Fibroblast of villous mesenchyme (primary cell): ENCODE results near the gene PRR7. TPM values are rescaled to one million over a fixed set of nuclear protein-coding genes. Genes with fewer than 3 reads are reported as not detected.

ENCODE experiments used
- DNase-seq: peaks from one replicate; pipeline ENCODE4 v3.0.0-alpha.2; 2010; ENCODE audit warnings: low read depth
- H3K4me3 ChIP-seq: 2 replicates; pipeline ENCODE4 v1.5.1; 2011; ENCODE audit warnings: low read depth, mild to moderate bottlenecking, low read length
- total RNA-seq: library from RNA; depleted of rRNA; stranded (reverse); fragments of >200 nt; gene quantifications from 2 replicates; pipeline ENCODE4 v1.2.3, GENCODE V29; 2012
- TF ChIP-seq, protein P1 (sequence below): IDR thresholded peaks from 2 replicates; pipeline ENCODE4 v1.5.1; 2012; ENCODE audit warnings: low read depth, mild to moderate bottlenecking, low read length; ENCODE audit not compliant: insufficient read depth

Gene PRR7
- total RNA-seq, 1 donor, result 4.7 TPM

DNA sequence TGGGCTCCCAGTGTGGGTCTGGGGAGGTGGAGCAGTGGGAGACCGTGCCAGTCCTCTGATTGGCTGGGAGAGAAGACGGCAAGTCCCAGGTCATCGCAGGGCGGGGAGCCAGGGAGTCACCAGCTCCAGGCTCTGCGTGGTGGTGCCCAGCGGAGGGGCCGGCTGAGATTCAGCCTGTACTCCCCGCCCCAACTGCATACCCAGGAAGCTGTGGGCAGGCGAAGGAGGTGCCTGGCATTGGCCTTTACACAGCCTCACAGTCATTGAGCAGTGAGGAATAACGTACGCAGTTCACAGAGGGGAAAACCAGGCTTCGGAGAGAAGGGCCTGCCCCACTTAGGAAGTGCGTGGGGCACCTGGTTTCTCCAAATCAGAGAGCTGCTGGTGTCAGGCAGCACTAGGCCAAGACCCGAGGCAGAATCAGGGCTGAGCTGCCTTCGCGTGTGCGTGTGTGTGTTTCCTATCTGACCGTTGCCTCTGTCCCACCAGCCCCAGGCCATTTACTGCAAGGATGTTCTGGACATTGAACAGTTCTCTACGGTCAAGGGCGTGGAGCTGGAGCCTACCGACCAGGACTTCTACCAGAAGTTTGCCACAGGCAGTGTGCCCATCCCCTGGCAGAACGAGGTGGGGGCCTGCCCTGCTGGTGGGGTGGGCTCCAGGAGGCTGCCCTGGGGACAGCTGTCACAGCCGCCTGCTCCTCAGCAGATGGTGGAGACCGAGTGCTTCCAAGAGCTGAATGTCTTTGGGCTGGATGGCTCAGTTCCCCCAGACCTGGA is 6.2 kb upstream of the PRR7 start:
- H3K4me3 ChIP-seq, result no peak overlapping the region
- DNase-seq, result no peak
- TF ChIP-seq, protein P1, sequence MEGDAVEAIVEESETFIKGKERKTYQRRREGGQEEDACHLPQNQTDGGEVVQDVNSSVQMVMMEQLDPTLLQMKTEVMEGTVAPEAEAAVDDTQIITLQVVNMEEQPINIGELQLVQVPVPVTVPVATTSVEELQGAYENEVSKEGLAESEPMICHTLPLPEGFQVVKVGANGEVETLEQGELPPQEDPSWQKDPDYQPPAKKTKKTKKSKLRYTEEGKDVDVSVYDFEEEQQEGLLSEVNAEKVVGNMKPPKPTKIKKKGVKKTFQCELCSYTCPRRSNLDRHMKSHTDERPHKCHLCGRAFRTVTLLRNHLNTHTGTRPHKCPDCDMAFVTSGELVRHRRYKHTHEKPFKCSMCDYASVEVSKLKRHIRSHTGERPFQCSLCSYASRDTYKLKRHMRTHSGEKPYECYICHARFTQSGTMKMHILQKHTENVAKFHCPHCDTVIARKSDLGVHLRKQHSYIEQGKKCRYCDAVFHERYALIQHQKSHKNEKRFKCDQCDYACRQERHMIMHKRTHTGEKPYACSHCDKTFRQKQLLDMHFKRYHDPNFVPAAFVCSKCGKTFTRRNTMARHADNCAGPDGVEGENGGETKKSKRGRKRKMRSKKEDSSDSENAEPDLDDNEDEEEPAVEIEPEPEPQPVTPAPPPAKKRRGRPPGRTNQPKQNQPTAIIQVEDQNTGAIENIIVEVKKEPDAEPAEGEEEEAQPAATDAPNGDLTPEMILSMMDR, result no peak

DNA sequence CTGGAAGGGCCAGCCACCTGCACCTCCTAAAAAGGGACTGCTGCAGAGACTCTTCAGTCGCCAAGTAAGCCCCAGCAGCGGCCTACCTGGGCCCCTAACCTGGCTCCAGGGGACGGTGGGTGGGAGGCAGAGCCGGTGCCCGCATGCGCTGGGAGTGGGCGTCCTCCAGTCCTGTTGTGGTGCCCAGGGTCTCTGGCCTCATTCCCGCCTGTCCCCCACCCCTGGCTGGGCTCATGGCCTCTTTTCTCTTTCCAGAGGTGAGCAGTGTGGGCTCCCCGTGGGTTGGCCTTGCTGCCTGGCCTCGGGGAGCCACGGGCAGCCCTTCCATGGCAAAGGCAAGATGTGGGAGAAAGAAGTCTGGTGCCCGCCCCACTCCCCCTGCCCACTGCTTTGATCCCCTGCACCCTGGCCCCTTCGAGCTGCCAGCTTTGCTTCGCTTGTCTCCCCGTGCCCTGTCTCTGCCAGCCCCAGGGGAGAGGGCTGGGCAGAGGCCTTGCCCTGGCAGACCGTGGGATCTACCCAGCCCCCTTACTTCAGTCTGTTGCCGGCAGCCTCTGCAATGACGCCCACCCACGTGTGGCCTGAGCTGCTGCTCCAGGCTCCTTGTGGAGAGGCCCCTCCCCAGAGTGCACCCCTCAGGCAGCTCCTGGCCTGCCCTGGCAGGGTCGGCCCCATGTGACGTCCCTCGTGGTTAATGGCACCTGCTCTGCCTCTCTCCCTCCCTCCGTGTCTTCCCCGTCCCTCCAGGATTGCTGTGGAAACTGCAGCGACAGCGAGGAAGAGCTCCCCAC is 5.4 kb upstream of the PRR7 start:
- H3K4me3 ChIP-seq, result no peak overlapping the region
- TF ChIP-seq, protein P1, result no peak
- no peak for DNase-seq

DNA sequence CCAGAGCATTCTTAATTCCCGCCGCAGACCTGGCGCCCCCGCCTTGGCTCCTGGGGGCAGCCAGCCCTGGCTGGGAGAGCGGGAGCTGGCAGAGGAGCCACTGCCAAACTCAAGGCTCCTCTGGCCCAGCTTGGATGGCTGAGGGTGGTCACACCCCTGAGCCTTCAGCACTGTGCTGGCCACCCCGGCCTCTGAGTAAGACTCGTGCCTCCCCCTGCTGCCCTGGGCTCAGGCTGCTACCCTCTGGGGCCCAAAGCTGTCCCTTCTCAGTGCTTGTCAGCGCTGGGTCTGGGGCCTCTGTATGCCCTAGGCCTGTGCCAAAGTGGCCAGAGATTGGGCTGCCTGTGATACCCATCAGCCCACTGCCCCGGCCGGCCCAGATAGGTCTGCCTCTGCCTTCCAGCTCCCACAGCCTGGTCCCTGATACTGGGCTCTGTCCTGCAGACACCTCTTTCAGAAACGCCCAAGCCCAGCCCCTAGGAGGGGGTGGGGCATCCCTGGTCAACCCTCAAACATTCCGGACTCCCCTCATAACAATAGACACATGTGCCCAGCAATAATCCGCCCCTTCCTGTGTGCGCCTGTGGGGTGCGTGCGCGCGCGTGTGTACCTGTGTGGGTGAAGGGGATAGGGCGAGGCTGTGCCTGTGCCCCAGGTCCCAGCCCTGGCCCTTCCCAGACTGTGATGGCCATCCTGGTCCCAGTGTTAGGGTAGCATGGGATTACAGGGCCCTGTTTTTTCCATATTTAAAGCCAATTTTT is 4.4 kb upstream of the PRR7 start:
- DNase-seq, result no peak
- TF ChIP-seq, protein P1, result no peak

DNA sequence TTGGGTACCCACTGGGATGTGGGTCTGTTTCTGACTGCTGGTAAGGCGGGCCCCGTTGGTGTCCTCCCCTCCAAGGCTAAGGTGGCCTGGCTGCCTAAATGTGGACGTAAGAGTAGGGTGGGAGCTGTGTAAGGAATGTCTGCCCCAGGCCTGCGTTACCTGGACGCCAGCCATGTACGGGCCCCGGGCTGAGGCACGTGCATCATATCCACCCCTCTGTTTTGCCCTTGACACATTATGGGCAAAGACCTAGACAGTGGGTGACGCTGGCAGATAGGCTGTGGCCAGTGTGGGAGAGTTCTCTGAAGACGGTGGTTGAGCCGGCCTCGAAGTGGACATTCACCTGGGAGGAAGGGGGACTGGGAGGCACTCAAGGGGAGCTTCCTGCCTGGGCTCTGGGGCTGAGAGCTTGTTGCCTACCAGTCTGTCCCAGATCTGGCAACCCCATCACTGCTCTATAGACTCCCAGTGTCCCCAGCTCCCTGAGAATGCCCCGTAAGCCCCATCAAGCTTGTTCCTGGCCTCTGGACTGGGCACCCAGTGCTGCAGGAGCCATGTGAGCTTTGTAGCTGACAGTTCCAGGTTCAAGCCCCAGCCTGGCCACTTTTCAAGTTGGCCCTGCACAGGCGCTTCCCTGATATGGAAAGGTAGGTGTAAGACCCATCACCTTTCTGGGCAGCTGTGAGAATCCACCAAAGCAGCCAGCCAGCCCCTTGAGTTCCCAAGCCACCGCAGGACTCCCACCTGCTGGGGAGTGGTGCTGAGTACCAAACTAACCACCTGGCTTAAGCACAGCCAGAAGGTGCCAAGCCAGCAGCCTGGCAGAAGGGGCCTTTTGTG is 3.2 kb upstream of the PRR7 start:
- no peak overlapping the region for H3K4me3 ChIP-seq
- no peak for DNase-seq
- TF ChIP-seq, protein P1, result no peak

More for the DNA sequence above, 4.4 kb upstream of the PRR7 start:
- H3K4me3 ChIP-seq, result no peak overlapping the region

DNA sequence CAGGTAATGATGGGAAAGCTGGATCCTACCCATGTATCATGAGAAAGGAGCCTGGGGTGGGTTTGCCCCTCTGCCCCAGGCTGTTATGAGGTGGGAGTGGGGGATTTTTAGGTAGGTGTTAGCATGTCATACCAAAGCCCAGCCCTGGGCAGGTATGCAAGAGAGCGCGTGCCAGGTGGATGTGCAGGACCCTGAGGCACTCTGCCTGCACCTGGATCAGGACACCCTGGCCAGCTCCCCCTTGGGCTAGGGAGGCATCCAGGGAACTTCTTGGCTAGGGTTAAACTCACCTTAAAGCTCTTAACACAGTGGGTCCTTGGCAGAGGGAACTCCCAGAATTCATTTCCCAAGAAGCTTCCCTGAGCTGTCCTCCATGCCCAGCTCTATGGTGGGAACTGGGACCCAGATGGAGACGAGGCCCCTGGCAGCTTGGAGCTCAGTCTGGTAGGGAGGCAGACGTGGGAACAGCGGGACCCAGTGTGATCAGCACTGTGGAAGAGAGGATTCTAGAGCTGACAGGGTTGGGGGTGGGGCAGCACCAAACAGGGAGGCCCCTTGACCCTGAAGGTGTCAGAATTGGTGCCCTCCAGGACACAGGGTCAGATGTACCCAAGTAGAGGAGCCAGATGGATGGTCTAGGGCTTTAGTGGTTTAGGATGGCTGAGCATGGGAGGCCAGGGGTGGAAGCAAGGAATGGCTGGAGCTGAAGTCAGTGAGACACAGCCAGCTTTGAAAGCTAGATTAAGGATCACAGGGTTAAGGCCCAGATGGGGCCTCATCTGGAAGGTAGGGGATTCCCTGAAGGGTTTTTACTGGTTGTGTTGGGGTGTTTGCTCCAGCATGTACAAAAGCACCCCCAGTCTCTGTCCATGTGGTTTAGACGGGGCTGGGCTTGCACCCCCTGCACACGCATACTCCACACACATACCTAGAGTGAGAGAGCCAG is 2.2 kb upstream of the PRR7 start:
- no peak for DNase-seq

More for the DNA sequence above, 2.2 kb upstream of the PRR7 start:
- TF ChIP-seq, protein P1, result no peak
- H3K4me3 ChIP-seq, result no peak overlapping the region
